H1 (cell line): Measurements from ENCODE around the gene CBARP.

Experiments
- CBX8 ChIP-seq: fragments of 300-800, 300-1000 bp; sonication (generic); IDR thresholded peaks from 2 replicates; pipeline ENCODE4 v1.7.1; 2016; ENCODE audit warnings: low read depth, low read length, borderline replicate concordance
- CTCF ChIP-seq, 3 experiments: IDR thresholded peaks; 1 replicate in 2 of 3; 2 replicates in 1 of 3; pipeline versions ENCODE4 v1.5.1 to v1.6.1; 2011; ENCODE audit warnings: low read length in 3 of 3, mild to moderate bottlenecking in 3 of 3, inconsistent platforms in 2 of 3, low read depth in 1 of 3, moderate library complexity in 1 of 3; ENCODE audit not compliant: insufficient read depth in 1 of 3; ENCODE audit errors: control extremely low read depth in 1 of 3
- FOSL1 ChIP-seq: IDR thresholded peaks from 2 replicates; pipeline ENCODE4 v1.6.1; 2011; ENCODE audit warnings: mild to moderate bottlenecking, low read depth, low read length, moderate library complexity; ENCODE audit not compliant: insufficient read depth
- HDAC2 ChIP-seq, 2 experiments: fragments of 300-600 bp in 1 of 2; sonication (generic) in 1 of 2; IDR thresholded peaks; 2 replicates each; pipeline ENCODE4 v1.6.1; 2011 to 2012; ENCODE audit warnings: low read depth in 2 of 2, low read length in 2 of 2, mild to moderate bottlenecking in 2 of 2, moderate library complexity in 2 of 2, borderline replicate concordance in 1 of 2, inconsistent platforms in 1 of 2
- POLR2A ChIP-seq, 2 experiments: IDR thresholded peaks; 1 replicate in 1 of 2; 2 replicates in 1 of 2; pipeline ENCODE4 v1.6.1; 2011; ENCODE audit warnings: low read depth in 2 of 2, low read length in 2 of 2, mild to moderate bottlenecking in 2 of 2; ENCODE audit errors: control extremely low read depth in 1 of 2
- POLR2AphosphoS5 ChIP-seq: IDR thresholded peaks from 2 replicates; pipeline ENCODE4 v1.6.1; 2011; ENCODE audit warnings: low read depth, low read length
- TEAD4 ChIP-seq: IDR thresholded peaks from 2 replicates; pipeline ENCODE4 v1.6.1; 2012; ENCODE audit warnings: low read depth, low read length, inconsistent platforms, mixed read lengths
- ZNF274 ChIP-seq: IDR thresholded peaks from 2 replicates; pipeline ENCODE4 v1.7.0; 2012; ENCODE audit warnings: low read length, borderline replicate concordance; ENCODE audit errors: extremely low read depth

GRCh38 chr19:1277061-1277460 lies 39.3 kb upstream of the CBARP start:
- no peak for TF ChIP-seq CTCF (IDR thresholded peaks at IDR 0.05; ENCODE audit: control extremely low read depth in 1 of 3, insufficient read depth in 1 of 3, low read depth in 1 of 3, low read length in 3 of 3)
- TF ChIP-seq POLR2AphosphoS5, result 0 out of 2 replicates have a peak, but pooled peaks have one; percentile 10
- no peak for TF ChIP-seq FOSL1
- no peak for TF ChIP-seq CBX8
- TF ChIP-seq POLR2A (IDR thresholded peaks at IDR 0.05; ENCODE audit: control extremely low read depth in 1 of 2, low read depth in 2 of 2, low read length in 2 of 2), result no peak
- TF ChIP-seq TEAD4, result no peak
- TF ChIP-seq HDAC2 (IDR thresholded peaks at IDR 0.05; ENCODE audit: borderline replicate concordance in 1 of 2, low read depth in 2 of 2, low read length in 2 of 2), result no peak
- no peak for TF ChIP-seq ZNF274
